GM10847 (cell line): ENCODE data around the gene DLX1.

Source experiments
- POLR2A ChIP-seq: IDR thresholded peaks from 2 replicates; pipeline ENCODE4 v1.6.1; 2011; ENCODE audit not compliant: insufficient read length; ENCODE audit errors: extremely low read depth

The DLX1 gene

DNA sequence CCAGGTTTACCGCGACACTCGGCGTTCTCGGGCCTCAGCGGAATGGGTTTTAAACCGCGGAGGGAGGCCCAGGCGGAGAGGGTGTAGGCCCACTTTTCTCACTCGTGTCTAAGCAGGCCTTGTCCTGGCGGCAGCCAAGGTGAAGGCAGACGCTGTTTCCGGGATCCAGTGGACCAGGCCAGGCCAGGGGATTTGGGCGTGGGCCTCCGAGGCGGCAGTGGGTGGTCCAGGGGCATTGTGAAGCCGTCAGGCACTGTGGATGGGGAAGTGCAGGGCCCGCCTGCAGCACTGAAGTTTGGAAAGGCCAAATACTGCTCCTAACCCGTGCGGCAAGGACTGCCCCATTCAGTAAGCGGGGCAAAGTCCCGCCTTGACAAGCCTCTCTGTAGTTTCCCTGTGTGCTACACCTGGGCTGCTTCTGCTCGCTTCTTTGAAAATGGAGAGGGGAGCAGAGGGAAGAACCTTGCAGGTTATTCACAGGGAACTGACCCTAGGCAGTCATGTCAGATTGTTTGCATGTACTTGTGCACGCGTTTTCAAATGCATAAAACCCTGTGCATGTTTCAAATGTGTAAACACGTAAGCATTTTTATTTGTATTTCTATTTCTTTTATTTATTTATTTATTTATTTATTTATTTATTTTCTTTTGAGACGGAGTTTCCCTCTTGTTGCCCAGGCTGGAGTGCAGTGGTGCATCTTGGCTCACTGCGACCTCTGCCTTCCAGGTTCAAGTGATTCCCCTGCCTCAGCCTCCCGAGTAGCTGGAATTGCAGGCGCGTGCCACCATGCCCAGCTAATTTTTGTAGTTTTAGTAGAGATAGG lies 24.9 kb downstream of the DLX1 start:
- TF ChIP-seq POLR2A, result no peak

- no peak for TF ChIP-seq POLR2A
These were observed 28.3 kb downstream of the DLX1 start for GRCh38 chr2:172113617-172114016.

GRCh38 chr2:172114579-172114978 lies 29.3 kb downstream of the DLX1 start:
- no peak for TF ChIP-seq POLR2A

DNA sequence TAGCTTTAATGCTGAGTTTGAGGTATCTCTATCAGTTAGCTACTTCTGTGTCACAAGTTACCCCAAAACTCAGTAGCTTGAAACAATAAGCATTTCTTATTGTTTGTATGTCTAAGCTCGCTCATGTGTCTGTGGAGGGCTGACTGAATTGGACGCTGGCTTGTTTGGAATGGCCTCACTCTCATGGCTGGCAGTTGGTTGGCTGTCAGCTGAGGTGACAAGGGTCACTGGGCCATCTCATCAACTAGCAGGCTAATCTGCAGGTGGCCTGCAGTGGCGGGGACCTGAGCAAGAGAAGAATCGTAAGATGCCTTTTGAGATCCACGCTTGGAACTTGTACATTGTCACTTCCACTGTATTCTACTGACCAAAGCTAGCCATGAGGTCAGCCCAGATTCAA lies 30.8 kb downstream of the DLX1 start:
- TF ChIP-seq POLR2A, result no peak

GRCh38 chr2:172119089-172119488 lies 33.8 kb downstream of the DLX1 start:
- TF ChIP-seq POLR2A, result no peak

- no peak for TF ChIP-seq POLR2A
These were observed 34.8 kb downstream of the DLX1 start for GRCh38 chr2:172120118-172120517.

- no peak for TF ChIP-seq POLR2A
These were observed 43.2 kb downstream of the DLX1 start for GRCh38 chr2:172128484-172128883.

DNA sequence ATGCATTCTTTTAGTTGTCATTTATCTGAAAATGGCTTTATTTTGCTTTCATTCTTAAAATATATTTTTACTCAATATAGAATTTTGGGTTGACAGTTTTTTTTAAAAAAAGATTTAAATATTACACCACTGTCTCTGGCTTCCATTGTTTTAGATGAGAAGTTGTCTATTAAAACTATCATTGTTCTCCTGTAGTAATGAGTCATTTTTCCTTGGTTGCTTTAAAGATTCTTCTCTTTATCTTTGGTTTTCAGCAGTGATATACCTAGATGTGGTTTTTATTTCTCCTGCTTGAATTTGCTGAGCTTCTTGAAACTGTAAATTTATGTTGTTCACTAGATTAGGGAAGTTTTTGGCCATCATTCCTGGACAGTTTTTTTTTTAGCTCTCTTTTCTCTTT lies 44.1 kb downstream of the DLX1 start:
- TF ChIP-seq POLR2A, result no peak

DNA sequence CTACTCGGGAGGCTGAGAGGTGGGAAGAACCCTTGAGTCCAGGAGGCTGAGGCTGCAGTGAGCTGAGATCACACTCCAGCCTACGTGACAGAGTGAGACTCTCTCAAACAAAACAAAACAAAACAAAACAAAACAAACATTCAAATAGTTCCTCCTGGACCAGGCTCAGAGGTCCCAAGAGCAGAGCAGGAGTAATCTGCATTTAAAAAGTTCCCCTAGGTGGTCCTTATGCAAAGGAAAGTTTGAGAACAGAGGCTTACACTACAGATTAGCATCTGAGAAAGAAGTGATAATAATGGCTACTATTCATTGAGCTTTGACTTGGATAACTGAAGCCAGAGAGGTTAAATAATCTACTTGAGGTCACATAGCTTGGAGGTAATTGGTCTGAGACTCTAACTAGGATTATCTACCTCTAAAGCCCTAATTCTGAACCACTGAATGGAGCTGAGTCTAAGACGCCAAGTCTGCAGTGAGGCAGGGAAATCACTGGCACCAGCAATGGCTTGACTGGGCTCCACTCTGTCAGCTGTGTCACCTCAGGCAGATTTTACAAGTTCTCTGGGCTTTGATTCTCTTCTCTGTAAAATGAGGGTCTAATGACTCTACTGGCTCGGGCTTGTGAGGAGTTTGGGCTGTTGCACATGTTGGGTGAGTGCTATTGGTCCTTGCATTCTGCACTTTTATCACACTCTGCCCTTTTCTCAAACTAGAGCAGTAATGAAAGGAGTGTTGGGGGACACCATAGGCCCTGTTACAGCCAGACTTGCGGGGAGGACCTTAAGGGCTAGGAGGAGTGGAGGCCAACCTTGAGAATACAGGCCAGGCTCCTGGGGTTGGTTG lies 46.6 kb downstream of the DLX1 start:
- TF ChIP-seq POLR2A, result no peak

DNA sequence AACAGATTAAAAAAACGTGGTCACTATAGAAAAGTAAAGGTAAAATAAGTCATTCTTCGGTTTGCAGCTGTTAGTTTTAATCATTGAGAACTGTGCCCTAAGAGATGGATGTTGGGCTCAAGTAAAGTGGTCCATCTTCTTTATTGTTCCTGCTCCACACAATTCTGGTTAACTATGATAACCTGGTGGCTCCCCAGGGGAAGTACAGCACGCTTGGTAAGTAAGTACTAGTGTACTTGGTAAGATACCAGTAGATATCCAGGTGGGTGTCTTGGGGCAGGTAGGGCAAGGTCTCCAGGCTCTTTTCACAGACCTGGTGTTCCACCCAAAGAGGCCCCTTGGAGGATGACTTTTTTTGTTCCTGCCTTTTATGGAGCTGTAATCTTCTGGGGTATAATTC lies 49.0 kb downstream of the DLX1 start:
- TF ChIP-seq POLR2A, result no peak

- TF ChIP-seq POLR2A, result no peak
These were observed 50.1 kb downstream of the DLX1 start for GRCh38 chr2:172135446-172135845.

- TF ChIP-seq POLR2A, result no peak
These were observed 51.8 kb downstream of the DLX1 start for GRCh38 chr2:172137109-172137508.

GRCh38 chr2:172137943-172138342 lies 52.6 kb downstream of the DLX1 start:
- TF ChIP-seq POLR2A, result no peak
